ENCODE data around the gene AANAT.
A peak's percentile ranks its signal among the peaks of the same experiment; 100 is the strongest.

AANAT gene

DNA sequence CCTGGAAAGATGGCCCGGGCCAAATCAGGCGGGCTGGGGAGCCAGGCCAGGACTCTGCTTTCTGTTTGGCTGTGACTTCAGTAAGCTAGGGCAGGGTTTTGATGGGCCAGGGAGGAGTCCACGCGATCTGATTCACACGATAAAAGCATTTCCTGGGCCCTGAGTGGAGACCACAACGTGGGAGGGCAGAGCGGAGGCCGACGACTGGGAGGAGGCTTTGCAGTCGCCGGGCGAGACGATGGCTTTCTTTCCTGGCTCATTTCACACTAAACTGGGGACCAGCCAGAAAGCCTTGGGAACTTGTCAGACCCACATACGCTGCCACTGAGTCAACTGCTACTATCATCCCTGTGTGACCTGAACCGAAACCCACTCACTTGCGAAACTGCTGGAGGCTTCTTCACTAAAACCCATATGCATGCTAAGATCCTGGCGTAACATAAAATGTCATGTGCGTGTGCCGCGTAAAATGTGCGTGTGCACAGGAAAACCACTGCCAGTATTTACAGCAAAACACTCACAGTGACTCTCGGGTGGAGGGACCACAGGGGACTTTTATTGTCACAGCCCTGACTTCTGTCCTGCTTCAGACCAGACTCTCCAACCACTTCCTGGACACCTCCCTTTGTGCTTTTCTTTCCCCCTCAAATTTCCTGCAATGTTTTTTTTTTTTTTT lies 48.0 kb downstream of the AANAT start:
- Mint-ChIP-seq H3K27me3 (no peaks in the 10 kb centered on the region), H3K36me3 (ENCODE audit: insufficient read depth) (peaks cover 32% of the 10 kb centered on the region), H3K9me3 (no peaks in the 10 kb centered on the region), H3K4me3 (peak overlapping the region; percentile 67 to 68), H3K4me1 (ENCODE audit: low read depth in 2 of 2) (peaks cover 63 to 65% of the 10 kb centered on the region in 2 donors), H3K27ac (peak overlapping the region; percentile 91 to 99)
- DNase-seq, result peak; percentile 82 to 87 (median 83)
- peak; percentile 81 for ATAC-seq (replicated peaks)

DNA sequence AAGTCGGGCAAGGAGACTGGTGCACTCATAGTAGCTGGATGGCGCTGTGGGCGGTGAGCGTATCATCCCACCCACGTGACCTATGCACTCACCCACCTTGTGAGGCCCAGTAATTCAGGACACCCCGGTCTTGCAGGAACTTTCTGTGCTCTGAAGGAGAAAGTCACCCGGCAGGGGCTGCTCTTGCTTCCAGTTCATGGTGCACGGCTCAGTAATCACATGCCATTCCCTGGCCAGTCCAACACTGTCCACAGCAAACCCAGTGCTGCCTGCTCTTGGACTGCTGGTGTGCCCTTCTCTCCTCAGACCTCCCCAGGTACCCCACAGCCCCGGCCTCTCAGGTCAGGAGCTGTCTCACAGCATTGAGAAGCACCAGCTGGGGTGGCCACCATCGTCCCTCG lies 50.2 kb downstream of the AANAT start:
- Mint-ChIP-seq H3K36me3 (ENCODE audit: insufficient read depth) (peaks cover 35% of the 10 kb centered on the region), H3K4me1 (ENCODE audit: low read depth in 2 of 2) (peaks cover 50 to 51% of the 10 kb centered on the region in 2 donors), H3K27me3 (no peaks in the 10 kb centered on the region), H3K27ac (peak overlapping the region; percentile 91 to 99), H3K4me3 (peak overlapping the region; percentile 41 to 61), H3K9me3 (no peaks in the 10 kb centered on the region)
- DNase-seq (no peak), ATAC-seq (replicated peaks) (no peak)

DNA sequence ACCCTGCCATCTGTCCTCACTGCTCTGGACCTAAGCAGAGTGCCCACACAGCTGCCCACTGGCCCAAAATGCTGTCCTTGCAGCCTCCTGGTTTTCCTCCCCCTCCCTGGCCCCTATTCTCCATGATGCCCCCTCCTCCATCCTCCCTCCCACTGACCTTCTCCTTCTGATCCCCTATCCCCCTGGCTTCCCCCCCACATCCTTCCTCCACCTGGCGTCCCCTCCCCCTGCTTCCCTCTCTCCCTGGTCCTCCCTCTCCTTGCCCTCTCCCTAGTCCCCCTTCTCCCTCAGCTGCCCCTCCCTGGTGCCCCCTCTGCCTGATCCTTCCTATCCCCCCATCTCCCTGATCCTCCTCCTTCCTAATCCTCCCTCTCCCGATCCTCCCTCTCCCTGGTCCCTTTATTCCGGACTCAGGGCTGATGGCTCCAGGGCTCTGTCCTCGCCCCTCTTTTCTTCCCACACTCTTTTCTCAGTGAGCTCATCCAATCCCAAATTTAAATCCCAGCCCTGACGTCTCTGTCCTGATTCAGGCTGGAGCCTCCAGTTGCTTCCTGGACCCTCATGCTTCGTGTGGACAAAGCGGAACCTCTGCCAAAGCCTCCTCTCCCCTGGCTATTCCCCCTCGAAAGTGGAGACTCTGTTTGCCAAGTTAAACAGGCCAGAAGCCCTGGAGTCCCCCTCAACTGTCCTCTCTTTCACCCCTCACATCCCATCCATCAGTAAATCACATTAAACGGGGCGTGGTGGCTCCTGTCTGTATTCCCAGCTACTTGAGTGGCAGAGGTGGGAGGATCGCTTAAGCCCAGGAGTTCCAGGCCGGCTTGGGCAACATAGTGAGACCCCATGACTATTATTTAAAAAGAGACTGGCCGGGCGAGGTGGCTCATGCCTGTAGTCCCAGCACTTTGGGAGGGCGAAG lies 51.9 kb downstream of the AANAT start:
- no peaks in the 10 kb centered on the region for H3K9me3 Mint-ChIP-seq
- H3K36me3 Mint-ChIP-seq (ENCODE audit: insufficient read depth), result peaks cover 27% of the 10 kb centered on the region
- no peak for ATAC-seq (replicated peaks)
- H3K27me3 Mint-ChIP-seq, result no peaks in the 10 kb centered on the region
- peaks cover 48 to 49% of the 10 kb centered on the region in 2 donors for H3K4me1 Mint-ChIP-seq (ENCODE audit: low read depth in 2 of 2)
- DNase-seq, result no peak
- H3K27ac Mint-ChIP-seq, result peak overlapping the region; percentile 91 to 99
- H3K4me3 Mint-ChIP-seq, result peak overlapping the region in 1 of 2 donors; percentile 2
